Measurements from ENCODE around the gene SLC26A11.

SLC26A11 gene

DNA sequence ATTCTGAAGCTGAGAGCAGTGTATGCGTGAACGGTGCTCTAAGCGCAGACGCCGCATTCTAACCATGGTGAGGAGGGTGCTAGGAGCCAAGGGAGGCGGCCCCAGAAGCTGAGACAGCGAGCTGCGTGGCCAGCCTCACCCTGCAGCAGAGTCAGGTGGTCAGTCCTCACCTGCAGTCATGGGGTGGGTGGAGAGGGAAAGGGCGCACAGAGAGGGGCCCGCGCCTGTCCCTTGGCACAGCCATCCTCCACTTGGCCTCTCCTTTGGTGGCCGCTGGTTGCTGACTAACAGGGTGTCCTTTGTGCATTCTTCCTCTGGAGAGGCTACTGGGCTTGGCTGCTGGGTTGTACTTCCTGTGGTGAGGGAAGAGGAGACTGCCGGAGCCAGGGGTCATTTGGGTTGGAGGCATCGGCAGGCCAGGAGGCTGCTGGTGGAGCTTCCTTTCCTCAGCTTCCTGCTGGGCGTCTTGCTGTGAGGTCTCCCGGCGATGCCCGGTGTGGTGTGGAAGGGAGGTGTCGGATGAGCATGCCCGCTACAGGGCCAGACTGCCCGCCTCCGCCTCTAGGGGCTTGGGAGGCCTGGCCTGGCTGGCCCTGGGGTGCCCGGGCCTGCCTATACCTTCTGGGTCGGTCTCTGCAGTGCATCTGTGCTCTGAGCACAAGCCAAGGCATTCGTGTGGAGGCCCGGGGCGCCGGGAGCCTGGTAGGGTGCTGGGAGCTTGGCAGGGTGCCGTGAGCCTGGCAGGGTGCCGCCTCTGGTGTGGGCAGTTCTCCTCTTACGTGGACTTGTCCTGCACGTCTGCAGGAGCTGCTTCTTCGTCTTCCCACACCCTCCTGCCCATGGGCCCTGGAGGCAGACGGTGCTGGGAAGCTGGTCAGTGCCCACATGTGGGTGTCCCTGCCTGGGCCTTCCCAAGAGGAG, 57.8 kb downstream of the SLC26A11 start:
- H3K4me3 ChIP-seq (ENCODE audit: low read depth, low read length) = no peak overlapping the region

DNA sequence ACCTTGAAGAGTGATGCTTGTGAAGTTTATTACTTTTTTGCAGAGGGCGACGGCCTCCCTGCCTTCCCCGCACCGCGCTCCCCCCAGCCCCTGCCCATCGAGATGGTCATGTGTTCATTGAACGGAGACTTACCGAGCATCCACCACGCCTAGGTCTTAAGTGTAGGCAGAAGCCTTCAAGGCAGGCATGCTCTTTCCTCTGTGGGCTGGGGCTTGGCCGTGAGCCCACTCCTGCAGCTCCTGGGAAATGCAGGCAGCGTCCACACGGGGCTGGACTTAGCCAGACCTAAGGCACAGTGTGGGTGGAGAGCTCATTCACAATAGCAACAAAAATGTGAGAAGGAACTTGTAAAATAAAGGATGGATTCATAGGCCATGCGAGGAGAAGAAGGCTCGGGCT, 59.7 kb downstream of the SLC26A11 start:
- H3K4me3 ChIP-seq (ENCODE audit: low read depth, low read length) = no peak overlapping the region

DNA sequence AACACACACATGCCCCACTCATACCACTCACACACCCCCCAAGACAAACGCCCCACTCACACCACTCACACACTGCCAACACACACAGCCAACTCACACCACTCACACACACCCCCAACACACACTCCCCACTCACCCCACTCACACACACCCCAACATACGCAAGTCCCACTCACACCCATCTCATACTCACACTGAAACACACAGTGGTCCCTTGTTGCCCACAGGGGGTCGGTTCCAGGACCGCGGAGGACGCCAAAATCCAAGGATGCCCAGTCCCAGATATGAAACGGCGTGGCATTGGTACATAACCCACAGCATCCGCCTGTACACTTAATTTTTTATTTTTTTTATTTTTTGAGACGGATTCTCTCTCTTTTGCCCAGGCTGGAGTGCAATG, 61.3 kb downstream of the SLC26A11 start:
- H3K4me3 ChIP-seq (ENCODE audit: low read depth, low read length) = no peak overlapping the region

DNA sequence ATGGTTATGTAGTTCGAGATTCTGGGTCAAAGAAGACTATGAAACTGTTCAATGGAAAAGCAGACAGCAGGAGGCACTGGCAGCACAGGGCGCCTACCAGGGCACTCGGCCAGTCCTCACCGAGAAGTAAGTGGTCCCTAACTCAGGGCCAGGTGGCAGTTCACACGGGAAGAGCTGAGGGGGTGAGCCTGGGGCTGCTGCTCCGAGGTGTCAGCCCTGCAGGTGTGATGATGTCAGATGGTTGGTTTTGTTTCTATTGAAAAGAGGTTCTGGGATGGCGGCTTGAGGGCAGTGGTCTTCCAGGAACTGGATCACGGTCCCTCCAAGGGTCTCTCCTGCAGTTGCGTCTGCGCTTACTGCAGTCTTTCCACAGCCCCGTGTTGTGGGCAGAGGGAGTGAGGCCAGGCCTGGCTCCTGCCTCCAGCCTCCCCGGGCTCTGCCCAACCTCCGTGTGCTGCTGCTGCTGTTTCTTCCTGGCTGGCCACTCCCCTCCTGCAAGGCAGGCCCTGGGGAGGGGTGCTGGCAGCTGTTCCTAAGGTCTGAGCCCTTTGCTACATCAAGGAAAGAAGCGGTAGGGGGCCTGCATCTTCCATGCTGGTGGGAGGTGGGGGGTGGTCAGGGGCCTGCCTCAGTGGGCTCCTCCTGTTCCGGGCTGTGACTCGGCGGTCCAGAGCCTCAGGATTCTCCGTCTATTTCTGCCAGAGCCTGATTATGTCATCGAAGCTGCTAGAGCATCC, 63.1 kb downstream of the SLC26A11 start:
- H3K4me3 ChIP-seq (ENCODE audit: low read depth, low read length) = no peak overlapping the region

DNA sequence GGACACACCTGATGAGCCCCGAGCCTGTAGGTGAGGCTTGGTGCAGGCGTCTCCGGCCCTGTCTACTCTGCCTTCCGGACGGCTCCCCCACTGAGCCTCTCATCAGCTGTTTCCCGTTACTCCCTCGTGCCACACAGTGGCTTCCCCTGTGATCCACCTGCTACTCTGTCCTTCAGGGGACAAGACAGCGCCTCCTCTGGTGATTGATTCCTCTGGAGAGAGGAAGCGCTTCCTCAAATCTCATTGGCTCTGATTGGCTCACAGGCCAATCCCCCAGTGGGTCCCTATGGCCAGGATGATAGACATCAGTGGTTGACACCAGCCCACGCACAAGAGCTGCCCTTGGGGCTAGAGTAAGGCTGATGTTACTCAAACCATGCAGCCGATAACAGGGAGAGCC, 64.4 kb downstream of the SLC26A11 start:
- H3K4me3 ChIP-seq (ENCODE audit: low read depth, low read length) = no peak overlapping the region

DNA sequence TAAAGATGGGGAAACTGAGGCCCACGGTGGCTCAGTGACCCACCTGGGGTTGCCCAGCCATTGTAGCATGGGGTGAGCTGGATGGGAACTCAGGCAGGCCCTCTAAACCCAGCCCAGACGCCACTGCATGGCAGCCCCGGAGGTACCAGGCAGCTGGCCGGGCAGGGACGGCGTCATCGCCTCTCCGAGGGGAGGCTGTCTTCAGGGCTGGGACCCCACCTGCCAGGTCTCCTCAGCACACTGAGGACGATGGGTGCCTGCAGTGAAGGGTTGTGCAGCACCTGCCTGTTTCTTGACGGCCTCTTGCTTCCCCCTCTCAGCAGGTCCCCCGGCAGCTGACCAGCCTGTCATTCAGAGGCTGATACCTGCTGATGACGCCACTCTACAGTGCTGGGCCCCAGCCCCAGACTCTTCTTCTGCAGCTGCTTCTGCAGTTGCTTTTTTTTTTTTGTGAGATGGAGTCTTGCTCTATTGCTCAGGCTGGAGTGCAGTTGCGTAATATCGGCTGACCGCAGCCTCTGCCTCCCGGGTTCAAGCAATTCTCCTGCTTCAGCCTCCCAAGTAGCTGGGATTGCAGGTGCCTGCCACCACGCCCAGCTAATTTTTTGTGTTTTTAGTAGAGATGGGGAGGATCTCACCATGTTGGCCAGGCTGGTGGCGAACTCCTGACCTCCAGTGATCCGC, 65.2 kb downstream of the SLC26A11 start:
- H3K4me3 ChIP-seq (ENCODE audit: low read depth, low read length) = no peak overlapping the region

DNA sequence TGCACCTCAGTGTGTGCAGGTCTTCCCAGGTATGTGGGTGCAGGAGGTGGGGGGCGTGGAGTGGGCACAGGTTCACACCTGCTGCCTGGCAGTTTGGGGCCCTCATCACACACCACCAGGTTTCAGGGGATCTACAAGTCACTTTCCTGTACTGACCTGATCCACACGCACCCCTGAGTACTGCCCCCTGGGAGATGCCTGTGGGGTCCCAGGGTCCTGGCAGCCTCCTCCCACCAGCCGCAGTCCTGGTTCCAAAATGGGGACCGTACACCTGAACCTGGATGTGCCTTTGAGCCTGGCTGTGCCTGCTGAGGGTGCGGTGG, 66.4 kb downstream of the SLC26A11 start:
- no peak overlapping the region for H3K4me3 ChIP-seq (ENCODE audit: low read depth, low read length)

DNA sequence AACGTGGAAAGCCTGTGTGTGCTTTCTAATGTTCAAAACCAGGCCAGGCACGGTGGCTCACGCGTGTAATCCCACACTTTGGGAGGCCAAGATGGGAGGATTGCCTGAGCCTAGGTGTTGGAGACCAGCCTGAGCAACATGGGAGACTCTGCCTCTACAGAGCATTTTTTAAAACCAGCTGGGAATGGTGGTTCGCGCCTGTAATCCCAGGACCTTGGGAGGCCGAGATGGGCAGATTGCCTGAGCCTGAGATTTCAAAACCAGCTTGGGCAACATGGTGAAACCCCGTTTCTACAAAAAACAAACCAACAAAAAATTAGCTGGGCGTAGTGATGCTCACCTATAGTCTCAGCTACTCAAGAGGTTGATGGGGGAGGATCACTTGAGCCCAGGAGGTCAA, 66.8 kb downstream of the SLC26A11 start:
- H3K4me3 ChIP-seq (ENCODE audit: low read depth, low read length) = no peak overlapping the region

DNA sequence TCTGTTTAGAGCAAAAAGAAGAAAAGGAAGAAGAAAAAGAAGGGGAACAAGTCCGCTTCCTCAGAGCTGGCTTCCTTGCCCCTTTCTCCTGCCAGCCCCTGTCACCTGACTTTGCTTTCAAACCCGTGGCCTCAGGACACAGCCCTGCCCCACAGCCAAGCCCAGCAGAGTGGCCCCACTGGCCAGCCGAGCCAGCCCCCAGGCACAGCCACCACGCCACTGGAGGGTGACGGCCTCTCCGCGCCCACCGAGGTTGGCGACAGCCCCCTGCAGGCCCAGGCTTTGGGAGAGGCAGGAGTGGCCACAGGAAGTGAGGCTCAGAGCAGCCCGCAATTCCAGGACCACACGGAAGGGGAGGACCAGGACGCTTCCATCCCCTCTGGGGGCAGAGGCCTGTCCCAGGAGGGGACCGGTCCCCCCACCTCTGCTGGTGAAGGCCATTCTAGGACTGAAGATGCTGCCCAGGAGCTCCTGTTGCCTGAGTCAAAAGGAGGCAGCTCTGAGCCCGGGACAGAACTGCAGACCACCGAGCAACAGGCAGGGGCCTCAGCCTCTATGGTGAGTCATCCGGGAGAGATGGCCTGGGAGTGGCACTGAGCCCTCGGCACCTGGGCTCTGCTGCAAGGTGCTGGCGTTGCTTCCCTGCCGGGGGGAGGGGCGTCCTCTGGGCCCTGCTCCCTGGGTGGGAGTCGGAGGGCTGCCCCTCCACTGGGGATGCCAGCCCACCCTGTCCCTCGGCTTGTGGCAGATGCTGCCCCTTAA, 67.8 kb downstream of the SLC26A11 start:
- H3K4me3 ChIP-seq (ENCODE audit: low read depth, low read length) = peak overlapping the region; percentile 4

DNA sequence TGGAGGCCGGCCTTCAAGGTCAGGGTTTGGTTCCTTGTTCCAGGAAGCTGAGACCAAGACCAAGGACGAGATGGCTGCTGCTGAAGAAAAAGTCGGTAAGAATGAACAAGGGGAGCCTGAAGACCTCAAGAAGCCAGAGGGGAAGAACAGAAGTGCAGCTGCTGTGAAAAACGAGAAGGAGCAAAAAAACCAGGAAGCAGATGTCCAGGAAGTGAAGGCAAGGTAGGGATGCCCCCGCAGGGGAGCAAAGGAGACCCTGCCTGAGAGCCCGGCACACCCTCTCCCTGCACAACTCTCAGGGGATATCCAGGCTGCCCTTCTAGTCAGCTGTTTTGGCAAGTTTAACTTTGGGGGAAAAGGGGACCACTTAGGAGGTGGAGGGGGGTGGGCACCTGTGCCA, 69.4 kb downstream of the SLC26A11 start:
- no peak overlapping the region for H3K4me3 ChIP-seq (ENCODE audit: low read depth, low read length)

DNA sequence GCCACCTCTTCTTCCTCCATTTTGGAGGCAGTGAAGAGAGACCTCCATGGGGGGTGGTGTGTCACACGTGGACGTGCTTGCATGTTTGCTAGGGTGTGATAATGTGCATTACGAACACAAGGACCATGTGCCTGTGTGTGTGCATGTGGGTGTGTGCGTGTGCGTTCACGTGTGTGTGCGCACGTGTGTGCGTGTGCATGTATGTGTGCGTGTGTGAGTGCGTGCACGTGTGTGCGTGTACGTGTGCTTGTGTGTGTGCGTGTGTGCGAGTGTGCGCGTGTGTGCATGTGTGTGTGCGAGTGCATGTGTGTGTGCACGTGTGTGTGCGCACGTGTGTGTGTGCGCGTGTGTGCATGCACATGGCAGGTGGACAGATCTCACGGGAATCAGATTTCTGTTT, 69.9 kb downstream of the SLC26A11 start:
- no peak overlapping the region for H3K4me3 ChIP-seq (ENCODE audit: low read depth, low read length)

DNA sequence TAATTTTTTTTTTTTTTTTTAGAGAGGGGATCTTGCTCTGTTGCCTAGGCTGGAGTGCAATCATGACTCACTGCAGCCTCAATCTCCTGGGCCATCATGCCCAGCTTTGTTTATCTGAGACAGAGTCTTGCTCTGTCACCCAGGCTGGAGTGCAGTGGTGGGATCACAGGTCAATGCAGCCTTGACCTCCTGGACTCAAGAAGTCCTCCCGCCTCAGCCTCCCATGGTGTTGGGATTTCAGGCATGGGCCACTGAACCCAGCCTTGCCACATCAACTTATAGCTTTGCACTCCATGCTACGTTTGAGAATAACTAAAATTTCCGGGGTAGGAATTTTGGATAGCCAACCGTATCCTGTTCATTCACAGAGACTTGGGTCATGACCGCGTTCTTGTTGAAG, 71.0 kb downstream of the SLC26A11 start:
- no peak overlapping the region for H3K4me3 ChIP-seq (ENCODE audit: low read depth, low read length)

DNA sequence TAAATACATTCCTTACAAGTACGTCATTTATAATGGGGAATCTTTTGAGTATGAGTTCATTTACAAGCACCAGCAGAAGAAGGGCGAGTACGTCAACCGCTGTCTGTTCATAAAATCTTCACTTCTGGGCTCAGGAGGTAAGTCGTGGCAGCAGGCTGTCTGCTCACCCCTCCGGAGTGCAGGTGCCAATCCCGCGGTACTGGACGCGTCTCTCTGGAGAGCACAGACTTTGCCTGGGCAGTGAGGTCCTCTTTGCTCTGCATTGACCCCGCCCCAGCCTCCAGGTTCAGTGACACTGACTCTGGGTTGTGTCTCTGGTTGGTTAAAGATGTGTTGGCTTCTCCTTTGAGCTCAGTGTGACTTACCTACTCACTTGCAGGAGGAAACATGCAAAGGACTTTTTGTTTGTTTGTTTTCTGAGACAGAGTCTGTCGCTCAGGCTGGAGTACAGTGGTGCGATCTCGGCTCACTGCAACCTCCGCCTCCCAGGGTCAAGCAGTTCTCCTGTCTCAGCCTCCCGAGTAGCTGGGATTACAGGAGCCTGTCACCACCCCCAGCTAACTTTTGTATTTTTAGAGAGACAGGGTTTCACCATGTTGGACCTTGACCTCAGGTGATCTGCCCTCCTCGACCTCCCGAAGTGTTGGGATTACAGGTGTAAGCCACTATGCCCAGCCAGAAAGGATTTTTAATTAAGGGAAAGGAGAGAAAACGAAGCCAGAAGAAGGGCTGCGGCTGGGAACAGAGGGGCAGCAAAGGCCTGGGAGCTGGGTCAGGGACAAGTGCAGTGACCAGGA, 71.7 kb downstream of the SLC26A11 start:
- H3K4me3 ChIP-seq (ENCODE audit: low read depth, low read length) = no peak overlapping the region

DNA sequence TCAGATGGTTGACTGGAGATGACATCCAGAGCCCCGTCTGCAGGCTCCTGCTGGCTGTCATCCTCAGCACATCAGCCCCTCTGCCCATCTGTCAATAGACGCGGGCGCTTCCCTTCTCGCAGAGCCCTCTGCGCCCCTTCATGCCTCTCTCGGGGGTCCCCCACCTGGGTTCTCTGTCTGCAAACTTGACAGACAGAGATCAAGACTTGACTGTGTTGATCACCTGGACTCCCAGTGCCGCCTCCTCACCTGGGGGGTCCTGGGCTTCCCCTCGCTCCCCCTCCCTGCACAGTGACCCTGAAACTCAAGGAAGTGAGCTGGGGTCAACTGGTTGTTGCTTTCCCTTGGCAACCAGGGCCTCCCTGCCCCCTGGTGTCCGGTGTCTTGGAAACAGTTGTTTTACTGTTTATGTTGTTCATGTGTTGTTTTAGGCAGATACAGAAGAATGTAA, 72.3 kb downstream of the SLC26A11 start:
- no peak overlapping the region for H3K4me3 ChIP-seq (ENCODE audit: low read depth, low read length)

DNA sequence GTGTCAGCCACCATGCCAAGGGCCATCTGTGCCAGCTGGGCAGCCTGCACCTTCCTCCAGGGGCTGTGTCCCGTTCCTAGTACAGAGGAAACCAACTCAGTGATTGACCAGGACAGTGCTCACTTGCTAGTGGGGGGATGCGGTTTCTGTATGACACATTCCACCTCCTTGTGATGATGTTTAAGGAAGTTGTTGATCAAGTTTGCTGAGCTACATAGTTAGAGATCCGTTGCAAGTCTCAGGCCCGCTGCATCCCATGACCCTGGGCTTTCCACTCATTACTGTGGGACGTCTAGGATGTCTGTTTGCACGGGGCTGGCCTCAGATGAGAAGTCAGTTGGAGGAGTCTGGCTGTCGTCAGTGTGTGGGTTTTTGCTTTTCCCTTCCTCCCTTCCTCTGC, 74.0 kb downstream of the SLC26A11 start:
- H3K4me3 ChIP-seq (ENCODE audit: low read depth, low read length) = no peak overlapping the region

DNA sequence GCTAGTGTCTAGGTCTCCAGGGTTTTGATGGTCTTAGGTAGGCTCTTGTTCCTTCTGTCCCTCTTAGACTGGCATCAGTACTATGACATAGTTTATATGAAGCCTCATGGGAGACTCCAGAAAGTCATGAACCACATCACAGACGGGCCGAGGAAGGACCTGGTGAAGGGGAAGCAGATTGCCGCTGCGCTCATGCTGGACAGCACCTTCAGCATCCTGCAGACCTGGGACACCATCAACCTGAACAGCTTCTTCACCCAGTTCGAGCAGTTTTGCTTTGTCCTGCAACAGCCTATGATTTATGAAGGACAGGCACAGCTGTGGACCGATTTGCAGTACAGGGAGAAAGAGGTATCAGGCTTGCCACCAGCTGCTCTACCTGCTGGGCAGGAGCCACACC, 74.4 kb downstream of the SLC26A11 start:
- H3K4me3 ChIP-seq (ENCODE audit: low read depth, low read length) = no peak overlapping the region

DNA sequence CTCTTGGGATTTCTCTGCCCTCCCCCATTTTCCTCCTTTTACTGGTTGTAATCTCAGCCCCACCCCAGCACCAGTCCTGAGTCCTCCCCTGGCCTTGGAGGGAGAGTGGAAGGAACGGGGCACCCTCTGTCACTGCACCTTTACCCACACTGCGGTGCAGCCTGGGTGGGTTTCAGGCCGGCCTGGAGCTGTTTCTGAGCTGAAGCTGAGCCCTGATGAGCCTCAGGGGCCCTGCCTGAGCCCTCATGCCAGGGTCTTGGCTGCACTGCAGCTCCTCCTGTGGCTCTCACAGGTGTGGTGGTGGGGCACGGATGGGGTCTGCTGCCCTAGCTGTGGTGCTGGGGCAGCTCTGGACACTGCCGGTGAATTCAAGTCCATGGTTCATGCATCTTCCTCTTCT, 74.9 kb downstream of the SLC26A11 start:
- H3K4me3 ChIP-seq (ENCODE audit: low read depth, low read length) = no peak overlapping the region

DNA sequence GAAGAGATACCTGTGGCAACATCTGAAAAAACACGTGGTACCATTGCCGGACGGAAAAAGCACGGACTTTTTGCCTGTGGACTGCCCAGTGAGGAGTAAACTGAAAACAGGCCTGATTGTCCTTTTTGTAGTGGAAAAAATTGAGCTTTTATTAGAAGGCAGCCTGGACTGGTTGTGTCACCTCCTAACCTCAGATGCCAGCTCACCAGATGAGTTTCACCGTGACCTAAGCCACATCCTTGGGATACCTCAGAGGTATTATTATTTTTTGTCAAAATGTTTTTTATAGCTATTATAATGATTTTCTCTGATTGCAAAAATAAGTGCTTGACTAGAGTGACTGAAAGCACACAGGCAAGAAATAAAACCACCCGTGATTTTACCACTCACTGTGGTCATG, 75.3 kb downstream of the SLC26A11 start:
- H3K4me3 ChIP-seq (ENCODE audit: low read depth, low read length) = no peak overlapping the region

DNA sequence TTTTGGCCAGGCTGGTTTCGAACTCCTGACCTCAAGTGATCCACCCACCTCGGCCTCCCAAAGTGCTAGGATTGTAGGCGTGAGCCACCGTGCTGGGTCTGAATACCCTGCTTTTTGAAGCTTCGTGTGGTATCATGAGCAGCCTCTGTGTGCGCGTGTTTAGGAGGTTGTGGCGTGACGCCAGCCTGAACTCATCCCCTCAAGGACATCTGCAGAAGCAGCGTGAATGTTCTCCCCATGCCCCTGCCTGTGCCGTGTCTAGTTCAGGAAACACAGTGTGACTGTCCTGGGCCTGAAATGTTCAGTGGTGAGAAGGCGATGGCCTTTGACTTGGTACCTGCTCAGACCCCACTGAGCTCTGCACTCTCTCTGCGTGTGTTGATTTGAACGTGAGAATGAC, 76.0 kb downstream of the SLC26A11 start:
- no peak overlapping the region for H3K4me3 ChIP-seq (ENCODE audit: low read depth, low read length)

DNA sequence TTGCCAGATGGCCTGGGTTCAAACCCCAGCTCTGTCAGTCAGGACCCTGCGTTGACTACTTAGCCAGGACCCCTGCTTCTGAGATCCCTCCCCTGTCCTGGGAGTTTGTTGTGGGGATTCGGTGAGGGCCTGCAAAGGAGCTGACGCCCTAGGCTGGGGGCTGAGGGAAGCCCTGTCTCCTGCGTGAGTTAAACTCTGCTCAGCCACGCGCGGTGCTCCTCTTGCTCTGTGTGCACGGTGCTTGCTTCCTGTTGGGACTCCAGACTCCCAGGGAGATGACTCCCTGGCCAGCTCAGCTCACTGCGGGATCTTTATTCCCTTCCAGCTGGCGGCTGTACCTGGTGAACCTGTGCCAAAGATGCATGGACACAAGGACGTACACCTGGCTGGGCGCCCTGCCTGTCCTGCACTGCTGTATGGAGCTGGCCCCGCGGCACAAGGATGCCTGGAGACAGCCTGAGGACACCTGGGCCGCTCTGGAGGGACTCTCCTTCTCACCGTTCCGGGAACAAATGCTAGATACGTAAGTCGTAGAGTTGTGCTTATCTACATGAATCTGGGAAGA, 77.9 kb downstream of the SLC26A11 start:
- H3K4me3 ChIP-seq (ENCODE audit: low read depth, low read length) = no peak overlapping the region
